Right lobe of liver (tissue), 4 donors: Measurements from ENCODE around the gene NOXRED1.

Experiments used
- POLR2A ChIP-seq: fragments of 450-650 bp; IDR thresholded peaks from one replicate; pipeline ENCODE4 v1.6.1; 2017; ENCODE audit warnings: antibody characterized with exemption, mild to moderate bottlenecking
- TF ChIP-seq, protein P1 (sequence below), 4 donors: fragments of 200-600 bp in 3 of 4; fragments of 450-650 bp in 1 of 4; IDR thresholded peaks; one replicate each; pipeline versions ENCODE4 v1.5.1 to v1.8.0; 2016 to 2022; ENCODE audit warnings: antibody characterized with exemption in 4 of 4, mild to moderate bottlenecking in 2 of 4
- donor health status: DM: no; HTN: no; CAD: no.
- donor health status: DM: no; HTN: no; CAD: no.
- donor health status: DM: no; HTN: yes; CAD: no.

DNA sequence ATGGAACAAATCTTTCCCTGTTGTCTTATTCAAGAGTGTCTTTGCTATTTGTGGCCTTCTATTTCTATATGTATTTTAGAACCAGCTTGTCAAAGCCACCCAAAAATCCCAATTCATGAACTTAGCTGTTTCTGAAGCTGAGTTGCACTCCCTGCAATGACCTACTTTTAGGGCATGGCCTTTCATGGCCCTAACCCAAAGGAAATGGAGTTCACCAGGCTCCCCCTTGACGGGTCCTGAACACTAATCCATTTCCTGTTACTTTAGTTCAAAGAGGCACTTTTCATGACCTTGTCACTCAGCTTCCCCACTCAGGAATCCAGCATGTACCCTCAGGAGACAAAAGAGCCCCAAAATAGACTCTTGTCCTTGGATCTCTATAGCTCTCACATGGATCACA is 54.0 kb downstream of the NOXRED1 start:
- TF ChIP-seq, protein P1, sequence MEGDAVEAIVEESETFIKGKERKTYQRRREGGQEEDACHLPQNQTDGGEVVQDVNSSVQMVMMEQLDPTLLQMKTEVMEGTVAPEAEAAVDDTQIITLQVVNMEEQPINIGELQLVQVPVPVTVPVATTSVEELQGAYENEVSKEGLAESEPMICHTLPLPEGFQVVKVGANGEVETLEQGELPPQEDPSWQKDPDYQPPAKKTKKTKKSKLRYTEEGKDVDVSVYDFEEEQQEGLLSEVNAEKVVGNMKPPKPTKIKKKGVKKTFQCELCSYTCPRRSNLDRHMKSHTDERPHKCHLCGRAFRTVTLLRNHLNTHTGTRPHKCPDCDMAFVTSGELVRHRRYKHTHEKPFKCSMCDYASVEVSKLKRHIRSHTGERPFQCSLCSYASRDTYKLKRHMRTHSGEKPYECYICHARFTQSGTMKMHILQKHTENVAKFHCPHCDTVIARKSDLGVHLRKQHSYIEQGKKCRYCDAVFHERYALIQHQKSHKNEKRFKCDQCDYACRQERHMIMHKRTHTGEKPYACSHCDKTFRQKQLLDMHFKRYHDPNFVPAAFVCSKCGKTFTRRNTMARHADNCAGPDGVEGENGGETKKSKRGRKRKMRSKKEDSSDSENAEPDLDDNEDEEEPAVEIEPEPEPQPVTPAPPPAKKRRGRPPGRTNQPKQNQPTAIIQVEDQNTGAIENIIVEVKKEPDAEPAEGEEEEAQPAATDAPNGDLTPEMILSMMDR (IDR thresholded peaks at IDR 0.05) = no peak
- TF ChIP-seq POLR2A = no peak
